ENCODE results near the gene FIBP.
A peak's percentile ranks its signal among the peaks of the same experiment; 100 is the strongest.

The FIBP gene

GRCh38 chr11:65890324-65891218, 2.3 kb upstream of the FIBP start, which contains the start of gene CCDC85B:
TSS of gene CCDC85B (plus strand) at chr11:65890673. CDS start at chr11:65890784, 111 bp downstream.
- peak; percentile 94 for DNase-seq (ENCODE audit: low spot score)

GRCh38 chr11:65887723-65888162, 528 bp downstream of the FIBP start:
- no peak for DNase-seq (ENCODE audit: low spot score)

- no peak for DNase-seq (ENCODE audit: low spot score)
Observed at GRCh38 chr11:65886826-65887722, 1.2 kb downstream of the FIBP start.

- DNase-seq (ENCODE audit: low spot score), result no peak
Observed at GRCh38 chr11:65885808-65886536, 2.3 kb downstream of the FIBP start.

GRCh38 chr11:65885231-65885630, 3.0 kb downstream of the FIBP start:
- no peak for DNase-seq (ENCODE audit: low spot score)

- DNase-seq (ENCODE audit: low spot score), result peak; percentile 84
Observed at GRCh38 chr11:65884716-65885092, 3.6 kb downstream of the FIBP start.

GRCh38 chr11:65883786-65884715, 4.2 kb downstream of the FIBP start:
- DNase-seq (ENCODE audit: low spot score), result no peak

- DNase-seq (ENCODE audit: low spot score), result no peak
Observed at GRCh38 chr11:65883058-65883761, 5.1 kb downstream of the FIBP start.

- DNase-seq (ENCODE audit: low spot score), result no peak
Observed at GRCh38 chr11:65882120-65883057, 5.9 kb downstream of the FIBP start.

- DNase-seq (ENCODE audit: low spot score), result no peak
Observed at GRCh38 chr11:65880844-65881421, 7.3 kb downstream of the FIBP start.

- no peak for DNase-seq (ENCODE audit: low spot score)
Observed at GRCh38 chr11:65880027-65880426, 8.2 kb downstream of the FIBP start.

GRCh38 chr11:65879617-65880016, 8.7 kb downstream of the FIBP start, which contains the start of gene CTSW:
TSS of gene CTSW (plus strand) at chr11:65879837. CDS start at chr11:65879855, 18 bp downstream.
- DNase-seq (ENCODE audit: low spot score), result no peak

GRCh38 chr11:65873318-65874156, 14.7 kb downstream of the FIBP start:
- peak; percentile 97 for DNase-seq (ENCODE audit: low spot score)

GRCh38 chr11:65872586-65873317, 15.5 kb downstream of the FIBP start, which contains the start of gene EFEMP2:
TSS of gene EFEMP2 (minus strand) at chr11:65872800. CDS start at chr11:65872354, 446 bp downstream.
- no peak for DNase-seq (ENCODE audit: low spot score)

- DNase-seq (ENCODE audit: low spot score), result peak; percentile 58
Observed at GRCh38 chr11:65871811-65872548, 16.3 kb downstream of the FIBP start.
